Neural cell (in vitro differentiated cells): Measurements from ENCODE around the gene DDT. TPM values are rescaled to one million over a fixed set of nuclear protein-coding genes. Genes with fewer than 3 reads are reported as not detected.
A peak's percentile ranks its signal among the peaks of the same experiment; 100 is the strongest.
"Not testable (repeated sequence)": the region's sequence is repeated elsewhere in the genome, so short reads cannot be mapped to it uniquely, and the experiment has no call there.

ENCODE experiments used
- H2AFZ ChIP-seq: fragments of 200-600, 300-800 bp; sonication (generic), shearing (Covaris generic); 2 replicates; pipeline ENCODE4 v1.6.0; 2014; ENCODE audit warnings: low read depth, mild to moderate bottlenecking, antibody characterized with exemption, low read length, moderate library complexity
- H3F3A ChIP-seq: fragments of 200-600 bp; shearing (Covaris generic); 2 replicates; pipeline ENCODE4 v1.6.1; 2016; ENCODE audit warnings: mild to moderate bottlenecking, moderate library complexity, mixed read lengths, antibody characterized with exemption, low read length; ENCODE audit not compliant: insufficient read depth, poor library complexity, severe bottlenecking
- H3K27ac ChIP-seq: fragments of 200-600, 300-800 bp; sonication (generic), shearing (Covaris generic); 2 replicates; pipeline ENCODE4 v1.5.1; 2014; ENCODE audit warnings: mild to moderate bottlenecking, low read length, moderate library complexity
- H3K27me3 ChIP-seq: fragments of 300-800, 200-600 bp; sonication (generic), shearing (Covaris generic); 2 replicates; pipeline ENCODE4 v1.6.0; 2014; ENCODE audit warnings: mild to moderate bottlenecking, low read depth, low read length, moderate library complexity; ENCODE audit not compliant: insufficient read depth
- H3K36me3 ChIP-seq: fragments of 300-800, 200-600 bp; sonication (generic), shearing (Covaris generic); 2 replicates; pipeline ENCODE4 v1.5.1; 2014; ENCODE audit warnings: mild to moderate bottlenecking, antibody characterized with exemption, low read length, moderate library complexity; ENCODE audit not compliant: insufficient read depth
- H3K4me2 ChIP-seq: fragments of 300-800, 200-600 bp; sonication (generic), shearing (Covaris generic); 2 replicates; pipeline ENCODE4 v1.6.0; 2014; ENCODE audit warnings: mild to moderate bottlenecking, low read length
- H3K4me3 ChIP-seq: fragments of 300-800, 200-600 bp; sonication (generic), shearing (Covaris generic); 2 replicates; pipeline ENCODE4 v1.5.1; 2014; ENCODE audit warnings: mild to moderate bottlenecking, low read length, moderate library complexity
- H3K79me2 ChIP-seq: fragments of 200-600 bp; shearing (Covaris generic); replicated peaks from 2 replicates; pipeline ENCODE4 v1.6.0; 2014; ENCODE audit warnings: mild to moderate bottlenecking, low read length, moderate library complexity; ENCODE audit not compliant: insufficient read depth
- H3K9ac ChIP-seq: fragments of 300-800, 200-600 bp; sonication (generic), shearing (Covaris generic); 2 replicates; pipeline ENCODE4 v1.6.1; 2016; ENCODE audit warnings: mild to moderate bottlenecking, low read length, mixed read lengths
- H3K9me2 ChIP-seq: fragments of 200-600 bp; shearing (Covaris generic); 2 replicates; pipeline ENCODE4 v1.6.1; 2016; ENCODE audit warnings: mild to moderate bottlenecking, low read length, mixed read lengths; ENCODE audit not compliant: insufficient read depth
- H3K9me3 ChIP-seq: fragments of 200-600, 300-800 bp; sonication (generic), shearing (Covaris generic); 2 replicates; pipeline ENCODE4 v1.6.1; 2016; ENCODE audit warnings: mild to moderate bottlenecking, mixed run types, low read length, moderate library complexity, mixed read lengths
- H4K20me1 ChIP-seq: fragments of 200-600 bp; shearing (Covaris generic); 2 replicates; pipeline ENCODE4 v1.6.1; 2016; ENCODE audit warnings: mild to moderate bottlenecking, mixed run types; ENCODE audit not compliant: insufficient read depth
- CTCF ChIP-seq: fragments of 450-650 bp; IDR thresholded peaks from 2 replicates; pipeline ENCODE4 v1.5.1; 2014; ENCODE audit warnings: antibody characterized with exemption, mild to moderate bottlenecking, moderate library complexity; ENCODE audit not compliant: poor library complexity, severe bottlenecking
- EP300 ChIP-seq: fragments of 450-650 bp; conservative IDR thresholded peaks from 2 replicates; pipeline ENCODE4 v1.6.1; 2014; ENCODE audit warnings: antibody characterized with exemption, mild to moderate bottlenecking, moderate library complexity; ENCODE audit not compliant: poor library complexity, severe bottlenecking
- EZH2 ChIP-seq: fragments of 200-600, 300-800 bp; shearing (Covaris generic), sonication (generic); IDR thresholded peaks from 2 replicates; pipeline ENCODE4 v1.6.1; 2014; ENCODE audit warnings: antibody characterized with exemption, low read length, borderline replicate concordance, mild to moderate bottlenecking; ENCODE audit not compliant: insufficient read depth, poor library complexity, severe bottlenecking
- MXI1 ChIP-seq: fragments of 450-650 bp; conservative IDR thresholded peaks from 2 replicates; pipeline ENCODE4 v1.6.1; 2014; ENCODE audit warnings: antibody characterized with exemption, mild to moderate bottlenecking; ENCODE audit not compliant: poor library complexity, severe bottlenecking
- POLR2AphosphoS5 ChIP-seq: IDR thresholded peaks from 2 replicates; pipeline ENCODE4 v1.6.1; 2012
- RAD21 ChIP-seq: fragments of 450-650 bp; conservative IDR thresholded peaks from 2 replicates; pipeline ENCODE4 v1.6.1; 2014; ENCODE audit warnings: antibody characterized with exemption, mild to moderate bottlenecking, moderate library complexity
- REST ChIP-seq: IDR thresholded peaks from 2 replicates; pipeline ENCODE4 v1.6.1; 2012; ENCODE audit warnings: borderline replicate concordance
- SMC3 ChIP-seq: fragments of 450-650 bp; conservative IDR thresholded peaks from 2 replicates; pipeline ENCODE4 v1.6.1; 2014; ENCODE audit warnings: antibody characterized with exemption, mild to moderate bottlenecking, moderate library complexity; ENCODE audit not compliant: poor library complexity
- TAF1 ChIP-seq: IDR thresholded peaks from 2 replicates; pipeline ENCODE4 v1.6.1; 2012; ENCODE audit warnings: low read depth
- polyA plus RNA-seq: library from polyadenylated mRNA; depleted of rRNA; stranded (reverse); fragments of >200 nt; gene quantifications from 2 replicates; pipeline ENCODE4 v1.2.3, GENCODE V29; 2014

The DDT gene
- polyA plus RNA-seq, 1 donor from 2014 or later, result 122 TPM

GRCh38 chr22:23984430-23984829, 10.2 kb upstream of the DDT start:
- Histone ChIP-seq H3K36me3 (no peaks in the 10 kb centered on the region), H3F3A (no peaks in the 10 kb centered on the region), H3K27ac (no peak overlapping the region), H2AFZ (no peak overlapping the region), H3K79me2 (no peaks in the 10 kb centered on the region), H3K9ac (no peak overlapping the region), H3K9me3 (no peaks in the 10 kb centered on the region), H4K20me1 (no peaks in the 10 kb centered on the region), H3K4me3 (no peak overlapping the region), H3K4me2 (no peak overlapping the region), H3K9me2 (no peaks in the 10 kb centered on the region), H3K27me3 (no peaks in the 10 kb centered on the region)
- TF ChIP-seq REST (no peak), RAD21 (peak; percentile 79), EP300 (no peak), MXI1 (peak; percentile 18), SMC3 (peak; percentile 78), CTCF (peak; percentile 80), EZH2 (no peak), TAF1 (no peak), POLR2AphosphoS5 (no peak)

- H3K9ac ChIP-seq, H3K4me3 ChIP-seq, H3K9me2 ChIP-seq, H3K27me3 ChIP-seq, H3K79me2 ChIP-seq, H3K36me3 ChIP-seq, H2AFZ ChIP-seq, H3K27ac ChIP-seq, H3K9me3 ChIP-seq, H4K20me1 ChIP-seq, H3K4me2 ChIP-seq, H3F3A ChIP-seq: not testable (repeated sequence)
Measured at GRCh38 chr22:23980567-23980966, 6.3 kb upstream of the DDT start.

GRCh38 chr22:23979557-23980240, 5.5 kb upstream of the DDT start, which contains the start of gene GSTT2:
Gene GSTT2, plus strand, starts transcription at chr22:23980134.
- H3K9me2 ChIP-seq, H3K27ac ChIP-seq, H4K20me1 ChIP-seq, H3K27me3 ChIP-seq, H3F3A ChIP-seq, H3K9ac ChIP-seq, H2AFZ ChIP-seq, H3K9me3 ChIP-seq, H3K4me2 ChIP-seq, H3K79me2 ChIP-seq, H3K4me3 ChIP-seq, H3K36me3 ChIP-seq: not testable (repeated sequence)

- not testable (repeated sequence) for H3K79me2 ChIP-seq, H3K9me3 ChIP-seq, H2AFZ ChIP-seq, H3K4me3 ChIP-seq, H3K27me3 ChIP-seq, H3K9me2 ChIP-seq, H3K9ac ChIP-seq, H3F3A ChIP-seq, H3K4me2 ChIP-seq, H3K36me3 ChIP-seq, H3K27ac ChIP-seq, H4K20me1 ChIP-seq
Measured at GRCh38 chr22:23977304-23977703, 3.1 kb upstream of the DDT start.

- not testable (repeated sequence) for H3K9ac ChIP-seq, H3K79me2 ChIP-seq, H3K4me2 ChIP-seq, H3K4me3 ChIP-seq, H2AFZ ChIP-seq, H3K9me3 ChIP-seq, H3F3A ChIP-seq, H3K9me2 ChIP-seq, H3K27me3 ChIP-seq, H3K36me3 ChIP-seq, H4K20me1 ChIP-seq, H3K27ac ChIP-seq
Measured at GRCh38 chr22:23974836-23975352, 653 bp upstream of the DDT start.
